Omental fat pad (tissue), 4 donors: ENCODE results near the gene EPS8. TPM values are rescaled to one million over a fixed set of nuclear protein-coding genes. Genes with fewer than 3 reads are reported as not detected.

Experiments used
- ATAC-seq: fragments of 150-250 bp; one replicate; pipeline ENCODE4 v1.9.1; 2016; ENCODE audit warnings: mild to moderate bottlenecking, moderate library complexity; ENCODE audit not compliant: low FRiP score
- DNase-seq: peaks from one replicate; pipeline ENCODE4 v3.0.0-alpha.2; 2019; ENCODE audit warnings: low spot score
- total RNA-seq, 4 donors: library from RNA; depleted of rRNA; stranded (reverse); fragments of >200 nt; gene quantifications; one replicate each; pipeline ENCODE4 v1.1.0, GENCODE V29; 2016
- TF ChIP-seq, protein P1 (sequence below), 3 donors: fragments of 450-650 bp; IDR thresholded peaks; one replicate each; pipeline ENCODE4 v1.5.1; 2016 to 2017; ENCODE audit warnings: antibody characterized with exemption in 3 of 3, mild to moderate bottlenecking in 3 of 3, moderate library complexity in 2 of 3

The EPS8 gene
- total RNA-seq, 4 donors from 2014 or later = 181 to 354 (median 226) TPM

DNA sequence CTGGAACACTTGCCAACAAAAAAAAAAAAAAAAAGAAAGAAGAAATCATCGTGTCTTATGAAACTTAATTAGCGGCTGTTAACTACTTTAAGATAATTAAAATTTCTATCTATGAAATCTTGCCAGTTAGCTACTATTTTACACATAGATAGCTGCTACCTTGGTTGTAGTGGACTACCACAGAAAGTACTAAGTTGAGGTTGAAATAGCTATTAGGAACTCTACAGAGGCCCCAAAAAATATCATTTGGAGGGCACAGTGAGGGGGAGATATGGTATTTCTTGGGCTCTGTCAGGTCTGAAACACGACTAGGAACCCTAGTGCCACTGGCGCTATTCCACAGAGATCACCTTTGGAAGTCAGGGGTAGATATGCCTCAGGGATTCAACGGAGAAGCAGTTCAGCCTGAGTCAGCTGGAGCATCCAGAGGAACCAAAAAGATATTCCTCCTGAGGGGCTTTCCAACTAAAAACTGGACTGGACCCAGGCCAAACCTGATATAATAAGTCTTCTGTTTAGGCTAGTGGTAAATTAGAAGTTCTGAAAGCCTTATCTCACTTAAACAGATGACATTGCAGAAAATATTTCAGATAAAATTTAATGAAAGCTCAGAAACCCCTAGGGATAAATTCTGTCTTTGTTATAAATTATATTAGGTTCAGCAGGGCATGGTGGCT, 126.1 kb downstream of the EPS8 start:
- ATAC-seq (no peak), DNase-seq (no peak)
- TF ChIP-seq, protein P1, sequence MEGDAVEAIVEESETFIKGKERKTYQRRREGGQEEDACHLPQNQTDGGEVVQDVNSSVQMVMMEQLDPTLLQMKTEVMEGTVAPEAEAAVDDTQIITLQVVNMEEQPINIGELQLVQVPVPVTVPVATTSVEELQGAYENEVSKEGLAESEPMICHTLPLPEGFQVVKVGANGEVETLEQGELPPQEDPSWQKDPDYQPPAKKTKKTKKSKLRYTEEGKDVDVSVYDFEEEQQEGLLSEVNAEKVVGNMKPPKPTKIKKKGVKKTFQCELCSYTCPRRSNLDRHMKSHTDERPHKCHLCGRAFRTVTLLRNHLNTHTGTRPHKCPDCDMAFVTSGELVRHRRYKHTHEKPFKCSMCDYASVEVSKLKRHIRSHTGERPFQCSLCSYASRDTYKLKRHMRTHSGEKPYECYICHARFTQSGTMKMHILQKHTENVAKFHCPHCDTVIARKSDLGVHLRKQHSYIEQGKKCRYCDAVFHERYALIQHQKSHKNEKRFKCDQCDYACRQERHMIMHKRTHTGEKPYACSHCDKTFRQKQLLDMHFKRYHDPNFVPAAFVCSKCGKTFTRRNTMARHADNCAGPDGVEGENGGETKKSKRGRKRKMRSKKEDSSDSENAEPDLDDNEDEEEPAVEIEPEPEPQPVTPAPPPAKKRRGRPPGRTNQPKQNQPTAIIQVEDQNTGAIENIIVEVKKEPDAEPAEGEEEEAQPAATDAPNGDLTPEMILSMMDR (IDR thresholded peaks at IDR 0.05) = no peak

DNA sequence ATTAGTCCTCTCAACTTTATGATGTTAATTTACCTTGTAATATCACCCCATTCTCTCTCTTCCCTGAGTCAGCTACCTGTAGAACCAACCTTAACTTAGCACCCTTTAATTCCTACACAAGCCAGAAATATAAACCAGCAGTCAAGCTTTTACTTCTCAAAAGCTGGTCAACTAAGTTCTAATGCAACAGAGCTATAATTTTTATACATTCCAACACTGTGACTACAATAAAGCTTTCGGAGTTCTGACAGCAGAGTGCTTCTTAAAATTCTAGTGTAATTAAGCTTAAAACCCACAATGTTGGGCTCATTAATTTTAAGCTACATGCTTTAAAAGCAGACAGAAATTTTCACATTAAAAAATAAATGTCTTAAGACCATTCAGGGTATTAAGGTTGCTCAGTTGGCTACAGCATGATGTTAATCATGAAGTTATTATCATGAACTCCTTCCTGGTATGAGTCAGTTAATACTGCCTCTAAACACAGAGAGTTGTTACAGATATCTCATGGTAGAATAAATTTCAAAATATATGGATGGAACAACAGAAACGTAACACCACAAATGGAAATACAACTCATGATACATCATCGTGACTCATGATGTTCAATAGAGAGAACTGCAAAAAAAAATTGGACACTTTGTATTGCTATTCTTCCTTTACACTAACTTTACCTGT, 126.7 kb downstream of the EPS8 start:
- DNase-seq (no peak), ATAC-seq (peak; percentile 83)
- TF ChIP-seq, protein P1 (IDR thresholded peaks at IDR 0.05) = no peak

DNA sequence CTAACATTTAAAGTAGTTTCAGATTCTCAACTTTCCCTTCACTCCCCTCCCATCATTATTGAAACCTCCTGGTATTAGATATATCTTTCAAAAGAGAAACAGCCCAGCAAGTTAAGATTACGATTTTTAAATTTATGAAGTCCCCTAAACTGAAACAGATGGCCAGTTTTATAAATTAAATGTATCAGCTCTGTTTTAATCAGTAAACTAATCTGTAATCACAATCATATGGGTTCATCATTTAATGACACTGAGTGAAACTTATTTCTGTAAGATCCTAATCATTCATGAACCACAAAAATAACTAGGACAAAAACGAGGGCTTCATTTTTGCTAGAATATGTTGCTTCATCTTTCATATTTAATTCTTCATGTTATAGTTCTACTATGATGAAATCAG, 137.8 kb downstream of the EPS8 start:
- TF ChIP-seq, protein P1 (IDR thresholded peaks at IDR 0.05) = no peak
- DNase-seq (no peak), ATAC-seq (no peak)

DNA sequence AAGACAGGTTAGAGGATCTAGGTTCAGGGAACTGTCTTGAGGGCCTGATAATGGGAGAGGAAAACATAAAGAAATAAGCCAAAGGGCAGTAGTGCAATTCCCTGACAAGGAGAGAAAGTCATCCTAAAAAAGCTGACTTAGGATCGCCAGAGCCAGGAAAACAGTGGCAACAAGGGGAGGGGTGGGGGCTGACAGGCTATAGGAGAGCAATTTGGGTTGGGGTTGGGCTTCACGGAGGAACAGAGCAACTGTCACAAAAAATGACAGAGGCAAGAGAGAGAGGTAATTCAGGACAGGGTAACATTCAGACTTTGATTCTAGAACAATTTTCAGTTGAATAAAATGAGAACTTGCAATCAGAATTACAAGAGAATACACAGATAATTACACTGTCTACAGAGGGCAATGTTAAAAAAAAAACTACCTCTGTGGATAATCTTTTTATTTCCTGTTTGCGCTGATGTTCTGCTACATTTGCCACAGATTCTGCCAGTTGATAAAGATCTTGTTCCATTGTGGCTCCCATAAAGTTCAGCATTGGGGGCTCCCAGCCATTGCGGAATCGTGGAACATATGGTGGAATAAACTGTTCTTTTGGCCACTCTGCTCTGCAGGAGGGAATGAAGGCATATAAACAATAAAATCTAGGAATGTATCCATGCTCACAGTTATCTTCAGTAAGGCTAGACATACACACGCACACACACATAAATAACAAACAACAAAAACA, 138.6 kb downstream of the EPS8 start:
- TF ChIP-seq, protein P1 (IDR thresholded peaks at IDR 0.05) = no peak
- ATAC-seq (no peak), DNase-seq (no peak)

DNA sequence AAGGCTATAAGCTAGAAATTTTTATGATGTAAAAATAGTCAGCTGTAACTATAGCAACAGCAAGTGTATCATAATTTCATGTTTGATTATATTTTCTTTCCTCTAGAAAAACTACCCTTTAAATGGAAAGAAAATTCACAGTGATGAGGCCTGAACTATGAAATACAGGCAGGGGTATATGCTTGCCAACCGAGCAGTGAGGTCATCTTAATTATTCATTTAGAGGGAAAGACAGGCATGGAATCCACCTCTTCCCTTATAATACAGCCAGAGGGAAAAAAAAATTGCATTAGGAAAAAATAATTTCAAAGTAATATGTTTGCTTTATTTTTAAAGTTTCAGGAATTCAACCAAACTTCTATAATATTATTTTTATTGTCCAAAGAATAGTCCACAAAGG, 139.8 kb downstream of the EPS8 start:
- TF ChIP-seq, protein P1 (IDR thresholded peaks at IDR 0.05) = no peak
- DNase-seq = no peak
- ATAC-seq = no peak

DNA sequence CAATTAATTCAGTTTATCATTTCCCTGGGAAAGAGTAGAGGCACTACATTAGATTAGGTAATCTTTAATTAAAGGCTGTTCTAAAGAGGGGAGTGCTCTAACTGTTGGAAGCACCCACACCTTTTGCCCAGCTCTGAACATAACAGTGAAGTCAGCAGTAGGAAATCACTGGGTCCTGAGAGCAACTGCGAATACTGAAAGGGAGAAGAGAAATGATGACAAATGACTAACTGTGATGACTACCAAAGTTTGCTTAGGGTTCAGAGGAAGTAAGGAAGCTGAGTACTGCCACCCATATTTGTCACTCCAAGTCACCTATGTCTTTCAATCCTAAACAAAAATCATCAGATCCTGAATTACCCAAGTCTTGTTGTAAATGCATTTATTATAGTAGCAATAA, 140.6 kb downstream of the EPS8 start:
- TF ChIP-seq, protein P1 (IDR thresholded peaks at IDR 0.05) = no peak
- DNase-seq = no peak
- ATAC-seq = no peak
